Measurements from ENCODE around the gene CORO1C. TPM values are rescaled to one million over a fixed set of nuclear protein-coding genes. Genes with fewer than 3 reads are reported as not detected.
A peak's percentile ranks its signal among the peaks of the same experiment; 100 is the strongest.
"Not testable (repeated sequence)": the region's sequence is repeated elsewhere in the genome, so short reads cannot be mapped to it uniquely, and the experiment has no call there.

CORO1C gene
- total RNA-seq, 1 donor from 2014 or later = 307 TPM

- DNase-seq = no peak
- intact Hi-C loops (cut with DNase I) = no loop called here
Observed at GRCh38 chr12:108738170-108738569, 6.9 kb upstream of the CORO1C start.

GRCh38 chr12:108735855-108736254, 4.5 kb upstream of the CORO1C start:
- no peak for DNase-seq
- H3K27me3 ChIP-seq (ENCODE audit: low read depth) = no peaks in the 10 kb centered on the region
- TF ChIP-seq CTCF (IDR thresholded peaks at IDR 0.05) = no peak
- intact Hi-C loops (cut with DNase I) = no loop called here
- H3K9me3 ChIP-seq = no peaks in the 10 kb centered on the region
- no peak overlapping the region for H3K4me3 ChIP-seq
- no peak for ATAC-seq
- peaks cover 14% of the 10 kb centered on the region for H3K4me1 ChIP-seq
- H3K27ac ChIP-seq = no peak overlapping the region
- no peaks in the 10 kb centered on the region for H3K36me3 ChIP-seq

More at GRCh38 chr12:108738170-108738569, 6.9 kb upstream of the CORO1C start:
- Histone ChIP-seq H3K27me3 (ENCODE audit: low read depth) (no peaks in the 10 kb centered on the region), H3K9me3 (no peaks in the 10 kb centered on the region), H3K4me3 (no peak overlapping the region), H3K4me1 (peaks cover 9% of the 10 kb centered on the region), H3K36me3 (no peaks in the 10 kb centered on the region), H3K27ac (no peak overlapping the region)
- TF ChIP-seq CTCF (IDR thresholded peaks at IDR 0.05) = no peak
- no peak for ATAC-seq

GRCh38 chr12:108734200-108734906, 3.0 kb upstream of the CORO1C start:
- intact Hi-C loops (cut with DNase I) = no loop called here
- Histone ChIP-seq H3K36me3 (no peaks in the 10 kb centered on the region), H3K9me3 (no peaks in the 10 kb centered on the region), H3K4me3 (no peak overlapping the region), H3K27me3 (ENCODE audit: low read depth) (no peaks in the 10 kb centered on the region), H3K27ac (no peak overlapping the region), H3K4me1 (peaks cover 20% of the 10 kb centered on the region)
- TF ChIP-seq CTCF (IDR thresholded peaks at IDR 0.05) = no peak
- no peak for ATAC-seq
- DNase-seq = no peak

- H3K9me3 ChIP-seq; DNase-seq; H3K27me3 ChIP-seq (ENCODE audit: low read depth); ATAC-seq; intact Hi-C loops (cut with DNase I); H3K36me3 ChIP-seq; H3K4me3 ChIP-seq: not testable (repeated sequence)
- H3K4me1 ChIP-seq = peaks cover 31% of the 10 kb centered on the region
- peak overlapping the region; percentile 95 for H3K27ac ChIP-seq
Observed at GRCh38 chr12:108733230-108733531, 1.9 kb upstream of the CORO1C start.

GRCh38 chr12:108732489-108733229, 1.3 kb upstream of the CORO1C start:
- peak overlapping the region; percentile 82 for H3K4me3 ChIP-seq

More at GRCh38 chr12:108732489-108733229, 1.3 kb upstream of the CORO1C start:
- Histone ChIP-seq H3K4me1 (peaks cover 35% of the 10 kb centered on the region), H3K9me3 (no peaks in the 10 kb centered on the region), H3K36me3 (no peaks in the 10 kb centered on the region), H3K27me3 (ENCODE audit: low read depth) (no peaks in the 10 kb centered on the region), H3K27ac (peak overlapping the region; percentile 95)
- intact Hi-C loops (cut with DNase I) = no loop called here
- TF ChIP-seq CTCF (IDR thresholded peaks at IDR 0.05) = no peak
- ATAC-seq (no peak), DNase-seq (no peak)

All from lower lobe of right lung (tissue), 2 donors.